Left lung (tissue), 10 donors: Measurements from ENCODE around the gene IL1RN. TPM values are rescaled to one million over a fixed set of nuclear protein-coding genes. Genes with fewer than 3 reads are reported as not detected.

Source experiments
- ATAC-seq: fragments of 200-7000 bp; cut with Tn5 transposase; one replicate; pipeline ENCODE4 v1.9.1; 2020; ENCODE audit warnings: moderate library complexity
- DNase-seq, 4 donors: peaks; one replicate each; pipeline ENCODE4 v3.0.0-alpha.2; 2013 to 2020
- H3K27ac ChIP-seq, 2 donors: fragments of 200-600 bp; sonication (generic) in 1 of 2; one replicate each; pipeline versions ENCODE4 v1.5.0 to v1.8.0; 2020 to 2021
- H3K27me3 ChIP-seq, 2 donors: fragments of 200-600 bp; sonication (generic) in 1 of 2; one replicate each; pipeline versions ENCODE4 v1.5.0 to v1.8.0; 2020 to 2021
- H3K36me3 ChIP-seq, 2 donors: fragments of 200-600 bp; sonication (generic) in 1 of 2; one replicate each; pipeline versions ENCODE4 v1.5.0 to v1.8.0; 2020 to 2021
- H3K4me1 ChIP-seq, 2 donors: fragments of 200-600 bp; one replicate each; pipeline ENCODE4 v1.8.0; 2021
- H3K4me3 ChIP-seq, 2 donors: fragments of 200-600 bp; sonication (generic) in 1 of 2; one replicate each; pipeline versions ENCODE4 v1.5.0 to v1.8.0; 2020 to 2021; ENCODE audit warnings: mild to moderate bottlenecking in 1 of 2
- H3K9me3 ChIP-seq, 2 donors: fragments of 200-600 bp; sonication (generic) in 1 of 2; one replicate each; pipeline versions ENCODE4 v1.5.0 to v1.8.0; 2020 to 2021
- CTCF ChIP-seq, 2 donors: fragments of 200-600 bp; sonication (generic) in 1 of 2; IDR thresholded peaks; one replicate each; pipeline versions ENCODE4 v1.5.0 to v1.8.0; 2021; ENCODE audit warnings: antibody characterized with exemption in 2 of 2
- intact Hi-C, 2 donors: fragments of 100-400 bp; cut with DNase I; formaldehyde crosslinking; loops; one replicate each; pipeline versions ENCODE4 v1.11.2 to v1.14.2; 2022
- polyA plus RNA-seq, 6 donors: library from polyadenylated mRNA; unstranded; fragments of 120-200 nt; gene quantifications; one replicate each; pipeline ENCODE4 v1.2.1, GENCODE V29; 2013; ENCODE audit not compliant: insufficient read length in 6 of 6
- total RNA-seq, 2 donors: library from RNA; stranded (reverse); fragmentation: NEBNext Ultra II Directional; extraction: Animal tissue kit (Norgen Biotek cat#: 25700); gene quantifications; one replicate each; pipeline ENCODE4 v1.2.1, GENCODE V29; 2021
- donor health status: DM: no; HTN: yes; CAD: no.
- donor health status: DM: no; HTN: no; CAD: no.

The IL1RN gene
- total and polyA plus RNA-seq, 8 donors: 0.52 to 67.1 (median 1.4) TPM

DNA sequence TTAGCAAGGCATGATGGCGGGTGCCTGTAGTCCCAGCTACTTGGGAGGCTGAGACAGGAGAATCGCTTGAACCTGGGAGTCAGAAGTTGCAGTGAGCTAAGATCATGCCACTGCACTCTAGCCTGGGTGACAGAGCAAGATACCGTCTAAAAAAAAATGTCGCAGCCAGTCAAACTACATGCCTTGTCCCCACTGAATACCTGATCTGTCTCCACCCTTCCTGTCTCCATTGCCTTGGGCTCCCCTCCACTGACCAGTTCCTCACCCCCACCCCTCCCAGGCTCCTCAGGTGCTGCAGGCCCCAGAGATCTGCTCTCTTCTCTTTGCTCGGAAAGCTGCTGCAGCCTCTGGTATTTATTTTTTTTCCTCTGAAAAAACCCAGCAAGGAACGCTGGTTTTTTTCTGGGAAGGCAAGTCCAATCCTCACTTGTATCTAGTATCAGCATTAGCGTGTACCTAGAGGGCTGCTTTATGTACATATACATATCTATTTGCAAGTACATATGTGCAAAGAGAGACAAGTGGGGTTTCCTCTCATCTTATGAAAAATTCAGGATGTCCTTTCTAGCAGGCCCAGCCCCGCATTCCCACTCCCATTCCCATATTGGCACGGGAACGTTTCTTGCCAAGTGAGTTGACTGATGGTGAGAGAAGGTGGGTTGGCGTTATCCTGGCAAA, 50.8 kb downstream of the IL1RN start:
- Histone ChIP-seq H3K27me3 (no peaks in the 10 kb centered on the region), H3K4me3 (no peak overlapping the region), H3K9me3 (no peaks in the 10 kb centered on the region), H3K4me1 (peaks cover 4 to 66% of the 10 kb centered on the region in 2 donors), H3K27ac (no peak overlapping the region), H3K36me3 (peaks cover 0 to 11% of the 10 kb centered on the region in 2 donors)
- DNase-seq (peak in 2 of 4 donors; percentile 4 to 9), ATAC-seq (no peak)
- intact Hi-C loops: no loop called here
- TF ChIP-seq CTCF (IDR thresholded peaks at IDR 0.05): no peak

- no peak overlapping the region for H3K27ac ChIP-seq
- no peaks in the 10 kb centered on the region for H3K9me3 ChIP-seq
- no peak for ATAC-seq
- no peak for TF ChIP-seq CTCF (IDR thresholded peaks at IDR 0.05)
- H3K36me3 ChIP-seq: peaks cover 0 to 15% of the 10 kb centered on the region in 2 donors
- no peak overlapping the region for H3K4me3 ChIP-seq
- DNase-seq: peak in 2 of 4 donors; percentile 6 to 15
- H3K4me1 ChIP-seq: peaks cover 4 to 67% of the 10 kb centered on the region in 2 donors
- intact Hi-C loops: no loop called here
- H3K27me3 ChIP-seq: no peaks in the 10 kb centered on the region
Observed at GRCh38 chr2:113178891-113179290, 51.5 kb downstream of the IL1RN start.

GRCh38 chr2:113179446-113180045, 52.1 kb downstream of the IL1RN start:
- DNase-seq (peak in 1 of 4 donors; percentile 9), ATAC-seq (no peak)
- no peaks in the 10 kb centered on the region for H3K9me3 ChIP-seq
- intact Hi-C loops: no loop called here
- no peak for TF ChIP-seq CTCF (IDR thresholded peaks at IDR 0.05)
- no peak overlapping the region for H3K4me3 ChIP-seq
- no peak overlapping the region for H3K27ac ChIP-seq
- H3K4me1 ChIP-seq: peaks cover 4 to 71% of the 10 kb centered on the region in 2 donors
- H3K27me3 ChIP-seq: no peaks in the 10 kb centered on the region
- H3K36me3 ChIP-seq: peaks cover 0 to 19% of the 10 kb centered on the region in 2 donors

DNA sequence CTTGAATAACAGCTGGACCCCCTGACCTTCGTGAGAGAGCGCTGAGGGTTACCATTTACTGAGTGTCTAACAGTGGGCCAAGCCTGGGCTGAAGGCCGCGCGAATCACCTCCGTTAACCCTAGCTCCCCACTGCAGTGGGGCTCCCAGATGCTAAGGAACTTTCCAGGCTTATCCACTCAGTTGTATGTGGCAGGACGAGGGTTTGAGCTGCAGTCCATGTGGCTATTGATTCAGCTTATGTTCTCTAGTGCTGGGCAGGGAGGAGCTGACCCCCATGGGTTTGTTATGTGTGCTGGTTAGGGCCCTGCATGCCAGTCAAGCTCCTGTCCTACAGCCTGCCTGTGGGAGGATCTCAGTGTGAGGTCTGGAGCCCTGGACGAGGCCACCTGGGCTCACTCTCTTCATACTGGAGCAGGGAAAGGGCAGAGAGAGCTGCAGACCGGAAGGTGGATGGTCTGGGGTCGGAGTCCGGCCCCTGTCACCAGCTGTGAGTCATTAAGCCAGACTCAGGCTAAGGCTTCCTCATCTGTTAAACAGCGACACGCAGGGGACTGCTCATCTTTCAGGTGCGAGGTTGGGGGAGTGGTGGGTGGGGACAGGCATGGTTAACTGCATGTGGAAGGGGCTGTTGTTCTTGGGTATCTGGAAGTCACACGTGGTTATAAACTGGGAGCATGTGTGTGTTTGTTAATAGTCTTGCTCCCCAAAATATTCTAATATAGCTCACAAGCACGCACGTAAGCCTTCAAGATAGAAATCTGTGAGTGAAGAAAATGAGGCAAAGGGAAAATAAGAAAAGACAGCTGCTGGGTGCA, 52.9 kb downstream of the IL1RN start:
- peaks cover 4 to 73% of the 10 kb centered on the region in 2 donors for H3K4me1 ChIP-seq
- ATAC-seq: no peak
- H3K27me3 ChIP-seq: no peaks in the 10 kb centered on the region
- H3K36me3 ChIP-seq: peaks cover 0 to 21% of the 10 kb centered on the region in 2 donors
- H3K9me3 ChIP-seq: no peaks in the 10 kb centered on the region
- DNase-seq: peak in 1 of 4 donors; percentile 39
- no peak overlapping the region for H3K4me3 ChIP-seq
- TF ChIP-seq CTCF (IDR thresholded peaks at IDR 0.05): no peak
- intact Hi-C loops: no loop called here
- peak overlapping the region in 1 of 2 donors; percentile 55 for H3K27ac ChIP-seq
